ENCODE data around the gene CCDC6.

DNA sequence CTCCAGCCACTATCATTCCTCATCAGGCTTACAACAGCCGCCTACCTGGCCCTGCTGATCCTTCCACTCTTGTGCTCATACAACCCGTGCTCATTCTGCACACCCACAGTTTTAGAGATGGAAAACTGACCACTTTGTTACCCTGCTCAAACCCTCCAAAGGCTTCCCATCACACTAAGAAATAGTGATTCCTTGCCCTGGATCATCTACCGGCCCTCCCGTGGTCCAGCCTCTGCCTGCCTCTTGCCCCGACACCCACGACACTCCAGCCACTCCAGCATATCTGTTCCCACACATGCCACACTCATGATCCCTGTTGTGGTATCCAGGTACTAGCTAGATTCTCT lies 36.8 kb downstream of the CCDC6 start:
- TF ChIP-seq CTCF (IDR thresholded peaks at IDR 0.05): no peak
- no peak for TF ChIP-seq POLR2A (IDR thresholded peaks at IDR 0.05)
